DND-41 (cell line): ENCODE results near the gene TALDO1.

Experiments used
- EZH2 ChIP-seq: IDR thresholded peaks from 3 replicates; pipeline ENCODE4 v1.6.1; 2012; ENCODE audit warnings: borderline replicate concordance, low read depth, mild to moderate bottlenecking, moderate library complexity, low read length, inconsistent platforms; ENCODE audit not compliant: severe bottlenecking
- TF ChIP-seq, protein P1 (sequence below): IDR thresholded peaks from 2 replicates; pipeline ENCODE4 v1.5.1; 2012; ENCODE audit warnings: borderline replicate concordance, low read length, moderate library complexity, mild to moderate bottlenecking; ENCODE audit not compliant: poor library complexity, severe bottlenecking; ENCODE audit errors: extremely low read depth

- TF ChIP-seq, protein P1, sequence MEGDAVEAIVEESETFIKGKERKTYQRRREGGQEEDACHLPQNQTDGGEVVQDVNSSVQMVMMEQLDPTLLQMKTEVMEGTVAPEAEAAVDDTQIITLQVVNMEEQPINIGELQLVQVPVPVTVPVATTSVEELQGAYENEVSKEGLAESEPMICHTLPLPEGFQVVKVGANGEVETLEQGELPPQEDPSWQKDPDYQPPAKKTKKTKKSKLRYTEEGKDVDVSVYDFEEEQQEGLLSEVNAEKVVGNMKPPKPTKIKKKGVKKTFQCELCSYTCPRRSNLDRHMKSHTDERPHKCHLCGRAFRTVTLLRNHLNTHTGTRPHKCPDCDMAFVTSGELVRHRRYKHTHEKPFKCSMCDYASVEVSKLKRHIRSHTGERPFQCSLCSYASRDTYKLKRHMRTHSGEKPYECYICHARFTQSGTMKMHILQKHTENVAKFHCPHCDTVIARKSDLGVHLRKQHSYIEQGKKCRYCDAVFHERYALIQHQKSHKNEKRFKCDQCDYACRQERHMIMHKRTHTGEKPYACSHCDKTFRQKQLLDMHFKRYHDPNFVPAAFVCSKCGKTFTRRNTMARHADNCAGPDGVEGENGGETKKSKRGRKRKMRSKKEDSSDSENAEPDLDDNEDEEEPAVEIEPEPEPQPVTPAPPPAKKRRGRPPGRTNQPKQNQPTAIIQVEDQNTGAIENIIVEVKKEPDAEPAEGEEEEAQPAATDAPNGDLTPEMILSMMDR: no peak
- TF ChIP-seq EZH2: no peak
These were observed 40.8 kb upstream of the TALDO1 start for GRCh38 chr11:706439-706956.
